Gastrocnemius medialis (tissue), 4 donors: ENCODE measurements around the gene OR10Z1.

Experiments used
- CTCF ChIP-seq, 5 experiments: fragments of 450-650 bp in 3 of 5; fragments of 200-600 bp in 2 of 5; sonication (generic) in 2 of 5; IDR thresholded peaks in 4 of 5; conservative IDR thresholded peaks in 1 of 5; 1 replicate in 4 of 5; 2 replicates in 1 of 5; pipeline ENCODE4 v1.5.1; 2016 to 2019; ENCODE audit warnings: antibody characterized with exemption in 5 of 5, mild to moderate bottlenecking in 3 of 5, moderate library complexity in 3 of 5
- POLR2A ChIP-seq, 2 donors: fragments of 450-650 bp; IDR thresholded peaks; one replicate each; pipeline ENCODE4 v1.6.1; 2017; ENCODE audit warnings: antibody characterized with exemption in 2 of 2, mild to moderate bottlenecking in 2 of 2, moderate library complexity in 2 of 2

- TF ChIP-seq POLR2A (IDR thresholded peaks at IDR 0.05) (no peak), CTCF (IDR thresholded peaks at IDR 0.05 in 4 of 5, conservative IDR thresholded peaks at IDR 0.05 in 1 of 5) (no peak)
These were observed 45.4 kb upstream of the OR10Z1 start for GRCh38 chr1:158559696-158560095.
